PC-3 (cell line): Measurements from ENCODE around the gene SPHK1. TPM values are rescaled to one million over a fixed set of nuclear protein-coding genes. Genes with fewer than 3 reads are reported as not detected.

Experiments used
- ATAC-seq: fragments of 200-7000 bp; cut with Tn5 transposase; 2 replicates; pipeline ENCODE4 v1.9.1; 2020; ENCODE audit warnings: mild to moderate bottlenecking, moderate library complexity
- BruUV-seq: library from RNA; stranded (reverse); fragments of 400-500 nt; replicated peaks from 2 replicates; lab custom pipeline; 2021; lab: Mats Ljungman, UMichigan
- CTCF ChIA-PET: fragments of 300-600 bp; sonication (Branson Sonifier 250); formaldehyde crosslinking; loops from one replicate; lab custom pipeline; 2022; ENCODE audit warnings: antibody characterized with exemption; lab: Charles Lee
- POLR2A ChIA-PET: fragments of 300-600 bp; sonication (Branson Sonifier 250); formaldehyde crosslinking; loops from one replicate; lab custom pipeline; 2022; ENCODE audit warnings: antibody characterized with exemption; ENCODE audit not compliant: unreplicated experiment; lab: Charles Lee
- DNase-seq: peaks from one replicate; pipeline ENCODE4 v3.0.0-alpha.2; 2015
- H2AFZ ChIP-seq: fragments of 300-600 bp; sonication (generic); 2 replicates; pipeline ENCODE4 v1.6.0; 2016; ENCODE audit warnings: antibody characterized with exemption, low read length
- H3F3A ChIP-seq: fragments of 300-600 bp; sonication (generic); one replicate; pipeline ENCODE4 v1.6.0; 2017; ENCODE audit warnings: antibody characterized with exemption, low read length, control low read depth, mild to moderate bottlenecking; ENCODE audit not compliant: unreplicated experiment
- H3K27ac ChIP-seq: fragments of 300-600 bp; sonication (generic); 2 replicates; pipeline ENCODE4 v1.5.1; 2016; ENCODE audit warnings: mild to moderate bottlenecking, low read length
- H3K27me3 ChIP-seq: fragments of 300-600 bp; sonication (generic); 2 replicates; pipeline ENCODE4 v1.6.1; 2016; ENCODE audit warnings: low read length, mixed read lengths
- H3K36me3 ChIP-seq: fragments of 300-600 bp; sonication (generic); 2 replicates; pipeline ENCODE4 v1.6.1; 2016; ENCODE audit warnings: low read depth, mixed run types, low read length, mixed read lengths
- H3K4me1 ChIP-seq: fragments of 300-600 bp; sonication (generic); 2 replicates; pipeline ENCODE4 v1.5.1; 2016; ENCODE audit warnings: low read length; ENCODE audit not compliant: insufficient read depth
- H3K4me2 ChIP-seq: fragments of 300-600 bp; sonication (generic); 2 replicates; pipeline ENCODE4 v1.6.0; 2016; ENCODE audit warnings: low read length
- H3K4me3 ChIP-seq: fragments of 300-600 bp; sonication (generic); 2 replicates; pipeline ENCODE4 v1.5.1; 2016; ENCODE audit warnings: mild to moderate bottlenecking, low read length, mixed read lengths
- H3K79me2 ChIP-seq: fragments of 300-600 bp; sonication (generic); 2 replicates; pipeline ENCODE4 v1.6.1; 2017; ENCODE audit warnings: low read length, mixed read lengths
- H3K9ac ChIP-seq: fragments of 300-600 bp; sonication (generic); 2 replicates; pipeline ENCODE4 v1.6.0; 2016; ENCODE audit warnings: mild to moderate bottlenecking, low read length
- H3K9me2 ChIP-seq: fragments of 300-600 bp; sonication (generic); replicated peaks from 2 replicates; pipeline ENCODE4 v1.6.1; 2016; ENCODE audit warnings: mixed run types, low read length, mixed read lengths
- H3K9me3 ChIP-seq: fragments of 300-600 bp; sonication (generic); 2 replicates; pipeline ENCODE4 v1.6.1; 2016; ENCODE audit warnings: low read length, mixed read lengths
- H4K20me1 ChIP-seq: fragments of 300-600 bp; sonication (generic); 2 replicates; pipeline ENCODE4 v1.6.1; 2016; ENCODE audit warnings: low read length, mixed read lengths
- CTCF ChIP-seq: fragments of 300-600 bp; sonication (generic); conservative IDR thresholded peaks from 2 replicates; pipeline ENCODE4 v1.5.1; 2017; ENCODE audit warnings: antibody characterized with exemption, low read depth, mild to moderate bottlenecking, low read length
- EZH2 ChIP-seq: fragments of 300-600 bp; sonication (generic); IDR thresholded peaks from one replicate; pipeline ENCODE4 v1.6.1; 2017; ENCODE audit warnings: antibody characterized with exemption, mild to moderate bottlenecking, low read length; ENCODE audit not compliant: unreplicated experiment
- EZH2phosphoT487 ChIP-seq: fragments of 300-600 bp; sonication (generic); IDR thresholded peaks from 2 replicates; pipeline ENCODE4 v1.6.1; 2018; ENCODE audit warnings: mild to moderate bottlenecking, antibody characterized with exemption, low read length, borderline replicate concordance
- intact Hi-C: fragments of 100-400 bp; cut with micrococcal nuclease; formaldehyde crosslinking; loops from 2 replicates; pipeline ENCODE4 v1.9.0; 2023
- total RNA-seq: library from RNA; depleted of rRNA; stranded (reverse); fragments of >200 nt; gene quantifications from 2 replicates; pipeline ENCODE4 v1.2.3, GENCODE V29; 2014

Gene SPHK1
- total RNA-seq, 1 experiment from 2014 or later = 54.2 TPM

DNA sequence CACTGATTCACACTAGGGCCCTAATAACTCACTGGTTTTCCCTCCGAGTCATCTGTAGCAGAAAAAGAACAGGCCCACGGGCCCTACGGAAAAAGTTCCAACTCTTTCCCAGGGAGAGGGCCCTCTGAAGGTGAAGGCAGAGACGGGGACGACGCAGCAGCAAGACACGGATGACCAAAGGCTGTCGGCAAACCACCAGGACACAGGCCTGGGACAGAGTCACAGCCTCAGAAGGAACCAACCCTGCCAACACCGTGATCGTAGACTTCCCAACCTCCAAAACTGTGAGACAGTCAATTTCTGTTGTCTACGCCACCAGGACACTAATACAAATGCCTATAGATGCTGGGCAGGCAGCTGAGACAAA lies 5.2 kb upstream of the SPHK1 start:
- Histone ChIP-seq H3K4me2 (no peak overlapping the region), H3K9me2 (no peaks in the 10 kb centered on the region), H2AFZ (no peak overlapping the region), H3K4me3 (no peak overlapping the region), H3K9ac (no peak overlapping the region), H3K36me3 (no peaks in the 10 kb centered on the region), H3F3A (no peaks in the 10 kb centered on the region), H3K27me3 (no peaks in the 10 kb centered on the region), H4K20me1 (no peaks in the 10 kb centered on the region), H3K9me3 (no peaks in the 10 kb centered on the region), H3K79me2 (no peaks in the 10 kb centered on the region), H3K27ac (no peak overlapping the region), H3K4me1 (peaks cover 10% of the 10 kb centered on the region)
- TF ChIP-seq EZH2phosphoT487 (no peak), EZH2 (no peak), CTCF (no peak)
- CTCF ChIA-PET = interaction anchor here (0.6 kb wide), 1 partner anchor 206 kb away, joined by 3 read pairs; the partner anchor contains the start of gene ST6GALNAC2
- BruUV-seq = no TSS peak
- ATAC-seq = no peak
- intact Hi-C loops = no loop called here
- POLR2A ChIA-PET = no interaction called here
- DNase-seq = no peak

DNA sequence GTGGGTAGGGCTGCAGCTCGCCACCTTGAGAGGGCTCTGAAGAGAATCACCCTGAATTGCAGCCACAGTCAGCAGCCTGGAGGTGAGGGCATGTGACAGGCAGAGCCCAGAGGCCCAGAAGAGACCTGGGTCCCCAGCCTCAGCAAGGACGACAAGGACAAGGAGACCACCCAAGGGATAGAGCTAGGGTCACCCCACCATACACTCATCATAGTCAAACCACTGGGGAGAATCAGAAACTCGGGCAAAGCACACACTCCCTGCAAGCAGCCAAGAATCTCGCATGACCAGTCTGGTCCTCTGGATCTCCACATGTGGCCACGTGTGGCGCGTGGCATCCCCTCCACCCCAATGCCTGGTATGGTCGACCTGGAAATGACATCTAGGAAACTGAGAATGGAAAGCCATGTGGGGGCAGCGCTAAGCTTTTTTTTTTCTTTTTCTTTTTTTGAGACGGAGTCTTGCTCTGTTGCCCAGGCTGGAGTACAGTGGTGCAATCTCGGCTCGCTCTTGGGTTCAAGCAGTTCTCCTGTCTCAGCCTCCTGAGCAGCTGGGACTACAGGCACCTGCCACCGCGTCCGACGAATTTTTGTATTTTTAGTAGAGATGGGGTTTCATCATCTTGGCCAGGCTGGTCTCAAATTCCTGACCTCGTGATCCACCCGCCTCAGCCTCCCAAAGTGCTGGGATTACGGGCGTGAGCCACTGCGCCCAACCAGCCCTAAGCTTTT lies 4.6 kb upstream of the SPHK1 start:
- TF ChIP-seq EZH2phosphoT487 = no peak
- TF ChIP-seq CTCF = no peak
- H3K27ac ChIP-seq = no peak overlapping the region
- no TSS peak for BruUV-seq
- H3K9ac ChIP-seq = no peak overlapping the region
- peaks cover 10% of the 10 kb centered on the region for H3K4me1 ChIP-seq
- H3K36me3 ChIP-seq = no peaks in the 10 kb centered on the region
- no peak for ATAC-seq
- ChIA-PET CTCF (interaction anchor here (0.6 to 0.7 kb wide), 2 partner anchors 100 to 206 kb away, joined by 3 to 8 read pairs; partner anchors contain the start of gene ST6GALNAC2), POLR2A (interaction anchor here (0.8 kb wide), 1 partner anchor 15 kb away, joined by 11 read pairs; no protein-coding TSS in a partner anchor)
- H2AFZ ChIP-seq = no peak overlapping the region
- no peaks in the 10 kb centered on the region for H3K27me3 ChIP-seq
- no peaks in the 10 kb centered on the region for H3K9me3 ChIP-seq
- H3K4me2 ChIP-seq = no peak overlapping the region
- no peaks in the 10 kb centered on the region for H3K9me2 ChIP-seq
- no peaks in the 10 kb centered on the region for H3K79me2 ChIP-seq
- intact Hi-C loops = no loop called here
- H4K20me1 ChIP-seq = no peaks in the 10 kb centered on the region
- no peak overlapping the region for H3K4me3 ChIP-seq
- DNase-seq = no peak
- H3F3A ChIP-seq = no peaks in the 10 kb centered on the region
